ENCODE data around the gene PHLPP1. TPM values are rescaled to one million over a fixed set of nuclear protein-coding genes. Genes with fewer than 3 reads are reported as not detected.

The PHLPP1 gene
- total RNA-seq, 2 experiments from 2014 or later, result 8.2 to 8.6 TPM

DNA sequence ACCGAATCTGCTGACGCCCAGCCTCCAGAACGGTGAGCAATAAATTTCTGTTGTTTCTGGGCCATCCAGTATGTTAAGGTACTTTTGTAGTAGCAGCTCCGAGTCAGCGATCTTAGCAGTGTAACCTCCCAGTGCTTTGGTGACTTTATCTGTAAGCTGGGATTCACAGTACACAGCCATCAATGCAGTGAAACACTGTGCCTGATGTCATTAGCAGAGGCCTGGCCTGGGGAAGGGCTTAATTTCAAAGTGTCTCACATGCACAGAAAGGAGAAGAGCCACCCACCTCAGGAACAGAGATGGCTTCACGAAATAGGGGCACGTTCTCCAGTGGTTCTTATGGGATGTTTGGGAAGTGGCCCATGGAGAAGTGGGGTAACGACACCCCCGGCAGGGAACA, 281.2 kb downstream of the PHLPP1 start:
- ChIA-PET CTCF (interaction anchor here (0.7 to 0.9 kb wide), 2 partner anchors 9 to 14 kb away, joined by 3 read pairs; no protein-coding TSS in a partner anchor), POLR2A (no interaction called here)
- TF ChIP-seq, protein P1, sequence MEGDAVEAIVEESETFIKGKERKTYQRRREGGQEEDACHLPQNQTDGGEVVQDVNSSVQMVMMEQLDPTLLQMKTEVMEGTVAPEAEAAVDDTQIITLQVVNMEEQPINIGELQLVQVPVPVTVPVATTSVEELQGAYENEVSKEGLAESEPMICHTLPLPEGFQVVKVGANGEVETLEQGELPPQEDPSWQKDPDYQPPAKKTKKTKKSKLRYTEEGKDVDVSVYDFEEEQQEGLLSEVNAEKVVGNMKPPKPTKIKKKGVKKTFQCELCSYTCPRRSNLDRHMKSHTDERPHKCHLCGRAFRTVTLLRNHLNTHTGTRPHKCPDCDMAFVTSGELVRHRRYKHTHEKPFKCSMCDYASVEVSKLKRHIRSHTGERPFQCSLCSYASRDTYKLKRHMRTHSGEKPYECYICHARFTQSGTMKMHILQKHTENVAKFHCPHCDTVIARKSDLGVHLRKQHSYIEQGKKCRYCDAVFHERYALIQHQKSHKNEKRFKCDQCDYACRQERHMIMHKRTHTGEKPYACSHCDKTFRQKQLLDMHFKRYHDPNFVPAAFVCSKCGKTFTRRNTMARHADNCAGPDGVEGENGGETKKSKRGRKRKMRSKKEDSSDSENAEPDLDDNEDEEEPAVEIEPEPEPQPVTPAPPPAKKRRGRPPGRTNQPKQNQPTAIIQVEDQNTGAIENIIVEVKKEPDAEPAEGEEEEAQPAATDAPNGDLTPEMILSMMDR (IDR thresholded peaks at IDR 0.05), result no peak
- H3K4me3 Mint-ChIP-seq, result no peak overlapping the region
- DNase-seq (no peak), ATAC-seq (no peak)
- peaks cover 5% of the 10 kb centered on the region for H3K27me3 Mint-ChIP-seq
- H3K4me1 Mint-ChIP-seq (ENCODE audit: low read depth), result no peaks in the 10 kb centered on the region
- intact Hi-C loops (cut with micrococcal nuclease), result no loop called here
- no peaks in the 10 kb centered on the region for H3K9me3 Mint-ChIP-seq
- H3K36me3 Mint-ChIP-seq (ENCODE audit: low read depth), result no peaks in the 10 kb centered on the region
- H3K27ac Mint-ChIP-seq, result no peak overlapping the region

DNA sequence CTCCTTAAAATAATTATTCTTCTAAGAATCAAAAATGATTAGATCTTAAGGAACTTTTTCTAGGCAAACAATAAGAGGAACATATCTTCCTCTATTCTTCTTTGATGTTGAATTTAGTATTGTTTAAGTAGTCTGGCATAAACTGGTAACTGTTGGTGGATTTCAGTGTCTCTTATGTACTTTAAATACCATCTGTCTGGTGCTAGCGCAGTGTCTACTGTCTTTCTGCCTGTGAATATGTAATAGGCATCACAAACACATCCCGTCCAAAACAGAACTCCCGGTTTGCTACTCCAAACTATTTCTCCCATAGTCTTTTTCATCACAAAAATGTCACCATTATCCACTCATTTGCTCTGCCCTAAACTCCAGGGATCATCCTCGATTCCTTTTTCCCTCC, 281.7 kb downstream of the PHLPP1 start:
- Mint-ChIP-seq H3K36me3 (ENCODE audit: low read depth) (no peaks in the 10 kb centered on the region), H3K9me3 (no peaks in the 10 kb centered on the region), H3K27me3 (peaks cover 5% of the 10 kb centered on the region), H3K4me1 (ENCODE audit: low read depth) (no peaks in the 10 kb centered on the region), H3K4me3 (no peak overlapping the region), H3K27ac (no peak overlapping the region)
- no peak for ATAC-seq
- TF ChIP-seq, protein P1 (IDR thresholded peaks at IDR 0.05), result no peak
- DNase-seq, result no peak
- ChIA-PET CTCF (no interaction called here), POLR2A (no interaction called here)
- intact Hi-C loops (cut with micrococcal nuclease), result no loop called here

DNA sequence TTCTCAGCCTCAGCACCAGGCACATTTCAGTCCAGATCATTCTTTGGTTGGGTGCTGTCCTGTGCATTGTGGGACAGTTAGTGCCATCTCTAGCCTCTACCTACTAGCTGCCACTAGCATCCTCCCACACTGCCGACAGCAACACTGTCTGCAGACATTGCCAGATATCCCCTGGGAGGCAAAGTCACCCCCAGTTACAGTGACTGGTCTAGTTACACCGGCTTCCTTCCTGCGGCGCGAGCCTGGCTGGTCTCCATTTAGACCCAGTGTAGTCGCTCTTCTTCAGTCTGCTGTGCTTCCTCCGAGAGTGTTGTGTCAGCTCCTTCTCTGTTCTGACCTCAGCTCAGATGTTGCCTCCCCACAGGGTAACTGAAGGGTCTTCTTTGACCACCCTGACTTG, 283.1 kb downstream of the PHLPP1 start:
- ChIA-PET POLR2A (no interaction called here), CTCF (no interaction called here)
- Mint-ChIP-seq H3K4me3 (no peak overlapping the region), H3K4me1 (ENCODE audit: low read depth) (no peaks in the 10 kb centered on the region), H3K27ac (no peak overlapping the region), H3K27me3 (peaks cover 5% of the 10 kb centered on the region), H3K36me3 (ENCODE audit: low read depth) (no peaks in the 10 kb centered on the region), H3K9me3 (no peaks in the 10 kb centered on the region)
- TF ChIP-seq, protein P1 (IDR thresholded peaks at IDR 0.05), result no peak
- DNase-seq (no peak), ATAC-seq (no peak)
- intact Hi-C loops (cut with micrococcal nuclease), result no loop called here

DNA sequence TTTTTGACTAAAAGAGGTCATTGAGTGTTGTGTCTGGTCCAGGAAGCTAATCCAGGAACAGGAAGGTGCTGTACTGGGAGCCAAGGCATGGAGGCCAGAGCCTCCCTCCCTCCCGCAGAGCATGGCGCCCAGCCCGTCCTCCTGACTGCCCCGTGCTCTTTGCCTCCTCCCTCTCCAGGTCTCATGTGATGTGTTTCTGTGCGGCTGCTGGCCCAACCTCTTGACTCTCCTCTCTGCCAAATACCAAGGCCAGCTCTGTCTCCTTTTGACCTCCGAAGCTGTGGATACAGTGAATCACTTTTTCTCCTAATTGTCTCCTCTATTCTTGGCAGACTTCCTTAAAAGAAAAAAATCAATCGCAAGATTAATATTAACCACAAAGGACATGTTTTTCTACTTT, 284.1 kb downstream of the PHLPP1 start:
- H3K4me3 Mint-ChIP-seq, result no peak overlapping the region
- ATAC-seq (no peak), DNase-seq (no peak)
- no peak overlapping the region for H3K27ac Mint-ChIP-seq
- ChIA-PET POLR2A (interaction anchor here (1.1 kb wide), 1 partner anchor 29 kb away, joined by 3 read pairs; no protein-coding TSS in a partner anchor), CTCF (interaction anchor here (1.6 kb wide), 1 partner anchor 17 kb away, joined by 4 read pairs; no protein-coding TSS in a partner anchor)
- H3K9me3 Mint-ChIP-seq, result no peaks in the 10 kb centered on the region
- intact Hi-C loops (cut with micrococcal nuclease), result no loop called here
- no peaks in the 10 kb centered on the region for H3K36me3 Mint-ChIP-seq (ENCODE audit: low read depth)
- TF ChIP-seq, protein P1 (IDR thresholded peaks at IDR 0.05), result no peak
- H3K4me1 Mint-ChIP-seq (ENCODE audit: low read depth), result no peaks in the 10 kb centered on the region
- H3K27me3 Mint-ChIP-seq, result no peaks in the 10 kb centered on the region

DNA sequence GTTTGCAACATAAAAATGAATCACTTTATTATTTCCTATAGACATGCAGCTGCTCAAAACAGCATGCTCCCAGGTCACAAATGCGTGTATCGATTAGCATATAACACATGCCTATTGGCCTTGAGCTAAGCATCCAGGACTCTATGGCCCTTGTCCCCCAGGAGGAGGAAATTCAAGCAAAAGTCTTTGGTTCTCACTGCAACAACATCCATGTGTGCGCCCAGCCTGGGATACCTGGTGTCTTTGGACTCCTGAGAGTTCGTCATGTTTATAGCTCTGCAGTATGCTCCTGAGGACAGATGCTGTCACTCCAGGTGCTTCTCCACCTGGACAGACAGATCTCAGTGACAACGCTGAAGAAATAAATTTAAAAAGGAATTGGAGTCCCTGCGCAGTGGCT, 284.6 kb downstream of the PHLPP1 start:
- Mint-ChIP-seq H3K27ac (no peak overlapping the region), H3K9me3 (no peaks in the 10 kb centered on the region), H3K27me3 (no peaks in the 10 kb centered on the region), H3K36me3 (ENCODE audit: low read depth) (no peaks in the 10 kb centered on the region), H3K4me1 (ENCODE audit: low read depth) (no peaks in the 10 kb centered on the region), H3K4me3 (no peak overlapping the region)
- CTCF ChIA-PET, result interaction anchor here (0.8 to 1.6 kb wide), 2 partner anchors 17 to 18 kb away, joined by 4 read pairs; no protein-coding TSS in a partner anchor
- ATAC-seq (no peak), DNase-seq (no peak)
- POLR2A ChIA-PET, result interaction anchor here (1.1 kb wide), 1 partner anchor 29 kb away, joined by 3 read pairs; no protein-coding TSS in a partner anchor
- TF ChIP-seq, protein P1 (IDR thresholded peaks at IDR 0.05), result no peak
- intact Hi-C loops (cut with micrococcal nuclease), result no loop called here

Data from activated CD8-positive, alpha-beta T cell treated with anti-CD3 and anti-CD28 coated beads for 36 hours (primary cell).